ENCODE data around the gene ABCD3. TPM values are rescaled to one million over a fixed set of nuclear protein-coding genes. Genes with fewer than 3 reads are reported as not detected.

The ABCD3 gene
- total and polyA plus RNA-seq, 9 donors, result 10.7 to 32.1 (median 24.8) TPM

GRCh38 chr1:94490556-94490955 lies 72.4 kb downstream of the ABCD3 start:
- no peaks in the 10 kb centered on the region for H3K9me3 ChIP-seq
- intact Hi-C loops (cut with DNase I), result loop anchor here in 1 of 4 donors (10.0 kb wide), 1 partner anchor 554 kb away; no protein-coding TSS in a partner anchor
- no peak overlapping the region for H3K27ac ChIP-seq
- no peak for TF ChIP-seq CTCF (IDR thresholded peaks at IDR 0.05)
- TF ChIP-seq EP300 (IDR thresholded peaks at IDR 0.05), result no peak
- no peak for TF ChIP-seq POLR2A (IDR thresholded peaks at IDR 0.05)
- WGBS, 3 donors, result 77 to 79% (median 77%) methylated on average over 2 of the region's 2 CpGs
- no peaks in the 10 kb centered on the region for H3K36me3 ChIP-seq
- H3K4me1 ChIP-seq (ENCODE audit: insufficient read depth), result no peaks in the 10 kb centered on the region
- no peak overlapping the region for H3K4me3 ChIP-seq
- DNase-seq, result no peak
- no peaks in the 10 kb centered on the region for H3K27me3 ChIP-seq

- 87 to 96% (median 96%) methylated on average over 2 of the region's 2 CpGs for WGBS, 3 donors
- H3K27me3 ChIP-seq, result no peaks in the 10 kb centered on the region
- intact Hi-C loops (cut with DNase I), result loop anchor here in 1 of 4 donors (10.0 kb wide), 1 partner anchor 549 kb away; no protein-coding TSS in a partner anchor
- no peak overlapping the region for H3K4me3 ChIP-seq
- no peak for TF ChIP-seq POLR2A (IDR thresholded peaks at IDR 0.05)
- DNase-seq, result no peak
- no peaks in the 10 kb centered on the region for H3K4me1 ChIP-seq (ENCODE audit: insufficient read depth)
- H3K9me3 ChIP-seq, result no peaks in the 10 kb centered on the region
- H3K27ac ChIP-seq, result no peak overlapping the region
- no peaks in the 10 kb centered on the region for H3K36me3 ChIP-seq
These were observed 78.0 kb downstream of the ABCD3 start for GRCh38 chr1:94496076-94496755.

GRCh38 chr1:94501426-94501825 lies 83.2 kb downstream of the ABCD3 start:
- intact Hi-C loops (cut with DNase I), result no loop called here
- 87 to 91% (median 89%) methylated on average over 2 of the region's 2 CpGs for WGBS, 3 donors
- Histone ChIP-seq H3K4me1 (ENCODE audit: insufficient read depth) (peaks cover 6% of the 10 kb centered on the region), H3K4me3 (no peak overlapping the region), H3K27me3 (no peaks in the 10 kb centered on the region), H3K36me3 (no peaks in the 10 kb centered on the region), H3K9me3 (no peaks in the 10 kb centered on the region), H3K27ac (no peak overlapping the region)
- TF ChIP-seq CTCF (IDR thresholded peaks at IDR 0.05) (no peak), EP300 (IDR thresholded peaks at IDR 0.05) (no peak), POLR2A (IDR thresholded peaks at IDR 0.05) (no peak)
- DNase-seq, result no peak

DNA sequence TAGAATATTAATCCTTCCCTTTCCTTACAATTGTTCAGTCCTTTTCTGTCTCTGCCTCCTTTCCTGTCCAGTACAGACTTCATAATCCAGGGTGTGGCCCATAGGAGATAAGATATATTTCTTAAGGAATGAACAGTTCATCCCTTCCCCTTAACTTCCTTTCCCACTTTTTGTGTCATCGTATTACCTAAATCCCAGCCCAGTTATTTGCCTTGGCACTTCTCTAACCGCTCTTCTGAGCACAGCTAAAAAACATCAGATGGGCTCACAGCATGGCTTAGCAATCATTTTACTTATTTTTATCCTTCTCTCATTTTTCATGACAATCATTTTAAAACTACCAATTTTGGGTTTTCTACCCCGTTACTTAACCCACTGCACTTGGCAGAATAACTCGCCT lies 83.7 kb downstream of the ABCD3 start:
- no peaks in the 10 kb centered on the region for H3K27me3 ChIP-seq
- no peak for TF ChIP-seq CTCF (IDR thresholded peaks at IDR 0.05)
- peaks cover 6% of the 10 kb centered on the region for H3K4me1 ChIP-seq (ENCODE audit: insufficient read depth)
- no peak overlapping the region for H3K4me3 ChIP-seq
- DNase-seq, result no peak
- H3K27ac ChIP-seq, result no peak overlapping the region
- H3K36me3 ChIP-seq, result no peaks in the 10 kb centered on the region
- intact Hi-C loops (cut with DNase I), result no loop called here
- 90 to 94% (median 91%) methylated on average over 4 of the region's 4 CpGs for WGBS, 3 donors
- H3K9me3 ChIP-seq, result no peaks in the 10 kb centered on the region

DNA sequence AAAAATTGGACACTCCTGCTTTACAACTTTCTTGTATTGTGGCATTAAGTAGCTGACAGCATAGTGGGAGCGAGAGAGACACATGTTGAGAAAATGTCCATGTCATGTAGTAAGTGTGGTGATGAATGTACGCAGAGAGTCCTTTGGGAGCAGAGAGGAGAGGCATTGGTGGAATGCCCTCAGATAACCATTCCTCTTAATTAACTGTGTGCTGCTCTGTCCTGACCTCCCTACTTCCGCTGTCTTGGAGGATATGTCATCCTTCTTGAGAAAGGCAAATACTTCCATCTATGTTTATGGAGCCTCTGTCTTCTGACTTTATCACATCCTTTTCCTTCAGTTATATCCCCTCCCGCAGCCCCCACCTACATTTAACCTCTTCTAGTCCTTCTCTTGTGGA lies 85.0 kb downstream of the ABCD3 start:
- no peaks in the 10 kb centered on the region for H3K9me3 ChIP-seq
- no peaks in the 10 kb centered on the region for H3K36me3 ChIP-seq
- no peak for DNase-seq
- H3K4me1 ChIP-seq (ENCODE audit: insufficient read depth), result peaks cover 6% of the 10 kb centered on the region
- no peak overlapping the region for H3K27ac ChIP-seq
- H3K4me3 ChIP-seq, result no peak overlapping the region
- 81 to 84% (median 82%) methylated on average over 4 of the region's 4 CpGs for WGBS, 3 donors
- no peaks in the 10 kb centered on the region for H3K27me3 ChIP-seq
- intact Hi-C loops (cut with DNase I), result no loop called here
- TF ChIP-seq EP300 (IDR thresholded peaks at IDR 0.05) (no peak), POLR2A (IDR thresholded peaks at IDR 0.05) (no peak), CTCF (IDR thresholded peaks at IDR 0.05) (no peak)
